GM23338 (cell line): ENCODE results near the gene RPS6KC1. TPM values are rescaled to one million over a fixed set of nuclear protein-coding genes. Genes with fewer than 3 reads are reported as not detected.

Experiments
- ATAC-seq: fragments of 200-7000 bp; cut with Tn5 transposase; 3 replicates; pipeline ENCODE4 v1.9.1; 2020
- DNase-seq: peaks from one replicate; pipeline ENCODE4 v3.0.0-alpha.2; 2015; ENCODE audit warnings: low spot score
- H2AFZ ChIP-seq: fragments of 200-600 bp; sonication (generic); 2 replicates; pipeline ENCODE4 v1.8.0; 2016; ENCODE audit warnings: antibody characterized with exemption, mild to moderate bottlenecking, moderate library complexity
- H3F3A ChIP-seq: fragments of 200-600 bp; sonication (generic); replicated peaks from 2 replicates; pipeline ENCODE4 v1.8.0; 2017; ENCODE audit warnings: antibody characterized with exemption, mixed run types, low read depth
- H3K27ac ChIP-seq: fragments of 200-600 bp; sonication (generic); 2 replicates; pipeline ENCODE4 v1.6.1; 2016; ENCODE audit warnings: low read depth
- H3K27me3 ChIP-seq: fragments of 200-600 bp; sonication (generic); 2 replicates; pipeline ENCODE4 v1.8.0; 2016; ENCODE audit warnings: mild to moderate bottlenecking, mixed run types, moderate library complexity; ENCODE audit not compliant: insufficient read depth
- H3K36me3 ChIP-seq: fragments of 200-600 bp; sonication (generic); 2 replicates; pipeline ENCODE4 v1.8.0; 2016; ENCODE audit warnings: mild to moderate bottlenecking; ENCODE audit not compliant: insufficient read depth
- H3K4me1 ChIP-seq: fragments of 200-600 bp; sonication (generic); 2 replicates; pipeline ENCODE4 v1.8.0; 2016; ENCODE audit warnings: mild to moderate bottlenecking, moderate library complexity; ENCODE audit not compliant: insufficient read depth
- H3K4me2 ChIP-seq: fragments of 200-600 bp; sonication (generic); 2 replicates; pipeline ENCODE4 v1.7.1; 2017; ENCODE audit warnings: mixed run types
- H3K4me3 ChIP-seq: fragments of 200-600 bp; sonication (generic); 2 replicates; pipeline ENCODE4 v1.6.1; 2016; ENCODE audit warnings: mixed run types
- H3K79me2 ChIP-seq: fragments of 200-600 bp; sonication (generic); replicated peaks from 2 replicates; pipeline ENCODE4 v1.8.0; 2017; ENCODE audit warnings: mild to moderate bottlenecking; ENCODE audit not compliant: insufficient read depth
- H3K9me2 ChIP-seq: fragments of 200-600 bp; sonication (generic); 2 replicates; pipeline ENCODE4 v1.8.0; 2017; ENCODE audit not compliant: insufficient read depth
- H4K20me1 ChIP-seq: fragments of 200-600 bp; sonication (generic); replicated peaks from 2 replicates; pipeline ENCODE4 v1.8.0; 2017; ENCODE audit warnings: mild to moderate bottlenecking; ENCODE audit not compliant: insufficient read depth
- H3K27ac Mint-ChIP-seq: 2 replicates; pipeline ENCODE4 v1.8.0; 2020; ENCODE audit warnings: inconsistent platforms, mild to moderate bottlenecking, moderate library complexity, mixed read lengths
- H3K27me3 Mint-ChIP-seq: 3 replicates; pipeline ENCODE4 v1.8.0; 2022; ENCODE audit warnings: low read depth, mild to moderate bottlenecking, moderate library complexity, mixed read lengths, inconsistent platforms; ENCODE audit not compliant: insufficient read depth, poor library complexity
- H3K36me3 Mint-ChIP-seq: 3 replicates; pipeline ENCODE4 v1.8.0; 2021; ENCODE audit warnings: low read depth, mild to moderate bottlenecking, inconsistent platforms, moderate library complexity, mixed read lengths
- H3K4me1 Mint-ChIP-seq: 3 replicates; pipeline ENCODE4 v1.8.0; 2020; ENCODE audit warnings: mild to moderate bottlenecking, inconsistent platforms, mixed read lengths
- H3K4me3 Mint-ChIP-seq: 3 replicates; pipeline ENCODE4 v1.8.0; 2021; ENCODE audit warnings: moderate library complexity, mild to moderate bottlenecking, inconsistent platforms, mixed read lengths
- H3K9me3 Mint-ChIP-seq: 3 replicates; pipeline ENCODE4 v1.8.0; 2020; ENCODE audit warnings: moderate library complexity, mild to moderate bottlenecking, inconsistent platforms, mixed read lengths
- CREB1 ChIP-seq: fragments of 250-450 bp; sonication (Bioruptor Pico); IDR thresholded peaks from 2 replicates; pipeline ENCODE4 v1.5.0; 2020; ENCODE audit warnings: low read depth, mild to moderate bottlenecking, moderate library complexity
- EZH2 ChIP-seq: fragments of 200-600 bp; sonication (generic); IDR thresholded peaks from one replicate; pipeline ENCODE4 v1.8.0; 2017; ENCODE audit warnings: antibody characterized with exemption, mild to moderate bottlenecking, low read depth; ENCODE audit not compliant: unreplicated experiment
- EZH2phosphoT487 ChIP-seq: fragments of 200-600 bp; sonication (generic); IDR thresholded peaks from one replicate; pipeline ENCODE4 v1.8.1; 2018; ENCODE audit warnings: antibody characterized with exemption; ENCODE audit not compliant: unreplicated experiment
- JUNB ChIP-seq: IDR thresholded peaks from one replicate; pipeline ENCODE4 v1.6.1; 2016; ENCODE audit warnings: antibody characterized with exemption; ENCODE audit not compliant: unreplicated experiment
- NANOG ChIP-seq: IDR thresholded peaks from 2 replicates; pipeline ENCODE4 v1.6.1; 2016; ENCODE audit warnings: antibody characterized with exemption, borderline replicate concordance
- POLR2AphosphoS5 ChIP-seq: IDR thresholded peaks from 2 replicates; pipeline ENCODE4 v1.6.1; 2016; ENCODE audit warnings: antibody characterized with exemption, low read depth
- STAT1 ChIP-seq: IDR thresholded peaks from one replicate; pipeline ENCODE4 v1.6.1; 2016; ENCODE audit warnings: antibody characterized with exemption; ENCODE audit not compliant: unreplicated experiment
- ZNF114 ChIP-seq: fragments of 250-450 bp; sonication (Bioruptor Pico); IDR thresholded peaks from 2 replicates; pipeline ENCODE4 v1.5.0; 2020; ENCODE audit warnings: mild to moderate bottlenecking, moderate library complexity
- ZNF331 ChIP-seq: fragments of 250-450 bp; sonication (Bioruptor Pico); IDR thresholded peaks from 2 replicates; pipeline ENCODE4 v1.5.0; 2020; ENCODE audit warnings: low read depth, mild to moderate bottlenecking, moderate library complexity
- ZNF462 ChIP-seq: fragments of 250-450 bp; sonication (Bioruptor Pico); IDR thresholded peaks from 2 replicates; pipeline ENCODE4 v1.5.0; 2020; ENCODE audit warnings: mild to moderate bottlenecking, moderate library complexity
- polyA plus RNA-seq: library from polyadenylated mRNA; unstranded; fragments of >200 nt; fragmentation: Nextera tagmentation; extraction: Ambion mirVana; gene quantifications from 2 replicates; pipeline ENCODE4 v1.2.1, GENCODE V29; 2016
- total RNA-seq: library from RNA; depleted of rRNA; stranded (reverse); fragments of >200 nt; shearing (Covaris generic); gene quantifications from 2 replicates; pipeline ENCODE4 v1.2.3, GENCODE V29; 2014
- TF ChIP-seq, protein P1 (sequence below): IDR thresholded peaks from one replicate; pipeline ENCODE4 v1.6.1; 2018; ENCODE audit warnings: antibody characterized with exemption; ENCODE audit not compliant: unreplicated experiment
- TF ChIP-seq, protein P2 (sequence below), 2 experiments: fragments of 200-600 bp in 1 of 2; sonication (generic) in 1 of 2; conservative IDR thresholded peaks; 2 replicates each; pipeline versions ENCODE4 v1.5.1 to v1.6.1; 2016 to 2017; ENCODE audit warnings: antibody characterized with exemption in 2 of 2, low read depth in 2 of 2, mild to moderate bottlenecking in 2 of 2, moderate library complexity in 1 of 2
- TF ChIP-seq, protein P3 (sequence below): IDR thresholded peaks from 2 replicates; pipeline ENCODE4 v1.6.1; 2016; ENCODE audit warnings: antibody characterized with exemption

RPS6KC1 gene
- total and polyA plus RNA-seq, 2 experiments from 2014 or later: 7.9 to 24.9 TPM

GRCh38 chr1:213049232-213049631 lies 1.8 kb upstream of the RPS6KC1 start:
- DNase-seq: no peak
- Histone ChIP-seq H4K20me1 (no peaks in the 10 kb centered on the region; the same call in 1 of the 2 replicates), H3K4me2 (no peak overlapping the region), H3K4me1 (peaks cover 21% of the 10 kb centered on the region), H3K27ac (no peak overlapping the region), H3K9me2 (peaks cover 7% of the 10 kb centered on the region; the same call in 1 of the 2 replicates), H3F3A (no peaks in the 10 kb centered on the region; the same call in 1 of the 2 replicates), H3K4me3 (no peak overlapping the region), H3K27me3 (no peaks in the 10 kb centered on the region), H3K36me3 (no peaks in the 10 kb centered on the region), H3K79me2 (peaks cover 27% of the 10 kb centered on the region), H2AFZ (no peak overlapping the region; the same call in 1 of the 2 replicates)
- Mint-ChIP-seq H3K36me3 (peaks cover 8% of the 10 kb centered on the region), H3K27me3 (peaks cover 11% of the 10 kb centered on the region), H3K4me1 (peaks cover 38% of the 10 kb centered on the region), H3K4me3 (no peak overlapping the region), H3K27ac (peak overlapping the region; percentile 22), H3K9me3 (peaks cover 4% of the 10 kb centered on the region; the same call in 1 of the 3 replicates)
- no peak for ATAC-seq
- no peak for TF ChIP-seq JUNB
- TF ChIP-seq POLR2AphosphoS5: no peak
- TF ChIP-seq, protein P1, sequence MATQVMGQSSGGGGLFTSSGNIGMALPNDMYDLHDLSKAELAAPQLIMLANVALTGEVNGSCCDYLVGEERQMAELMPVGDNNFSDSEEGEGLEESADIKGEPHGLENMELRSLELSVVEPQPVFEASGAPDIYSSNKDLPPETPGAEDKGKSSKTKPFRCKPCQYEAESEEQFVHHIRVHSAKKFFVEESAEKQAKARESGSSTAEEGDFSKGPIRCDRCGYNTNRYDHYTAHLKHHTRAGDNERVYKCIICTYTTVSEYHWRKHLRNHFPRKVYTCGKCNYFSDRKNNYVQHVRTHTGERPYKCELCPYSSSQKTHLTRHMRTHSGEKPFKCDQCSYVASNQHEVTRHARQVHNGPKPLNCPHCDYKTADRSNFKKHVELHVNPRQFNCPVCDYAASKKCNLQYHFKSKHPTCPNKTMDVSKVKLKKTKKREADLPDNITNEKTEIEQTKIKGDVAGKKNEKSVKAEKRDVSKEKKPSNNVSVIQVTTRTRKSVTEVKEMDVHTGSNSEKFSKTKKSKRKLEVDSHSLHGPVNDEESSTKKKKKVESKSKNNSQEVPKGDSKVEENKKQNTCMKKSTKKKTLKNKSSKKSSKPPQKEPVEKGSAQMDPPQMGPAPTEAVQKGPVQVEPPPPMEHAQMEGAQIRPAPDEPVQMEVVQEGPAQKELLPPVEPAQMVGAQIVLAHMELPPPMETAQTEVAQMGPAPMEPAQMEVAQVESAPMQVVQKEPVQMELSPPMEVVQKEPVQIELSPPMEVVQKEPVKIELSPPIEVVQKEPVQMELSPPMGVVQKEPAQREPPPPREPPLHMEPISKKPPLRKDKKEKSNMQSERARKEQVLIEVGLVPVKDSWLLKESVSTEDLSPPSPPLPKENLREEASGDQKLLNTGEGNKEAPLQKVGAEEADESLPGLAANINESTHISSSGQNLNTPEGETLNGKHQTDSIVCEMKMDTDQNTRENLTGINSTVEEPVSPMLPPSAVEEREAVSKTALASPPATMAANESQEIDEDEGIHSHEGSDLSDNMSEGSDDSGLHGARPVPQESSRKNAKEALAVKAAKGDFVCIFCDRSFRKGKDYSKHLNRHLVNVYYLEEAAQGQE: no peak
- TF ChIP-seq EZH2phosphoT487: no peak
- TF ChIP-seq ZNF462 (CRISPR knock-in tag): no peak
- TF ChIP-seq ZNF331: no peak
- no peak for TF ChIP-seq NANOG
- TF ChIP-seq EZH2: no peak
- TF ChIP-seq, protein P2, sequence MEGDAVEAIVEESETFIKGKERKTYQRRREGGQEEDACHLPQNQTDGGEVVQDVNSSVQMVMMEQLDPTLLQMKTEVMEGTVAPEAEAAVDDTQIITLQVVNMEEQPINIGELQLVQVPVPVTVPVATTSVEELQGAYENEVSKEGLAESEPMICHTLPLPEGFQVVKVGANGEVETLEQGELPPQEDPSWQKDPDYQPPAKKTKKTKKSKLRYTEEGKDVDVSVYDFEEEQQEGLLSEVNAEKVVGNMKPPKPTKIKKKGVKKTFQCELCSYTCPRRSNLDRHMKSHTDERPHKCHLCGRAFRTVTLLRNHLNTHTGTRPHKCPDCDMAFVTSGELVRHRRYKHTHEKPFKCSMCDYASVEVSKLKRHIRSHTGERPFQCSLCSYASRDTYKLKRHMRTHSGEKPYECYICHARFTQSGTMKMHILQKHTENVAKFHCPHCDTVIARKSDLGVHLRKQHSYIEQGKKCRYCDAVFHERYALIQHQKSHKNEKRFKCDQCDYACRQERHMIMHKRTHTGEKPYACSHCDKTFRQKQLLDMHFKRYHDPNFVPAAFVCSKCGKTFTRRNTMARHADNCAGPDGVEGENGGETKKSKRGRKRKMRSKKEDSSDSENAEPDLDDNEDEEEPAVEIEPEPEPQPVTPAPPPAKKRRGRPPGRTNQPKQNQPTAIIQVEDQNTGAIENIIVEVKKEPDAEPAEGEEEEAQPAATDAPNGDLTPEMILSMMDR (conservative IDR thresholded peaks at IDR 0.05; ENCODE audit: low read depth in 2 of 2): no peak
- TF ChIP-seq STAT1: no peak
- no peak for TF ChIP-seq ZNF114 (CRISPR knock-in tag)
- TF ChIP-seq, protein P3, sequence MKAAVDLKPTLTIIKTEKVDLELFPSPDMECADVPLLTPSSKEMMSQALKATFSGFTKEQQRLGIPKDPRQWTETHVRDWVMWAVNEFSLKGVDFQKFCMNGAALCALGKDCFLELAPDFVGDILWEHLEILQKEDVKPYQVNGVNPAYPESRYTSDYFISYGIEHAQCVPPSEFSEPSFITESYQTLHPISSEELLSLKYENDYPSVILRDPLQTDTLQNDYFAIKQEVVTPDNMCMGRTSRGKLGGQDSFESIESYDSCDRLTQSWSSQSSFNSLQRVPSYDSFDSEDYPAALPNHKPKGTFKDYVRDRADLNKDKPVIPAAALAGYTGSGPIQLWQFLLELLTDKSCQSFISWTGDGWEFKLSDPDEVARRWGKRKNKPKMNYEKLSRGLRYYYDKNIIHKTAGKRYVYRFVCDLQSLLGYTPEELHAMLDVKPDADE: no peak
- no peak for TF ChIP-seq CREB1 (CRISPR knock-in tag)
